T-helper 1 cell (primary cell): ENCODE data around the gene TCERG1L.

Experiments used
- DNase-seq, 5 donors: peaks; one replicate each; pipeline ENCODE4 v3.0.0-alpha.2; 2012 to 2020

TCERG1L gene

DNA sequence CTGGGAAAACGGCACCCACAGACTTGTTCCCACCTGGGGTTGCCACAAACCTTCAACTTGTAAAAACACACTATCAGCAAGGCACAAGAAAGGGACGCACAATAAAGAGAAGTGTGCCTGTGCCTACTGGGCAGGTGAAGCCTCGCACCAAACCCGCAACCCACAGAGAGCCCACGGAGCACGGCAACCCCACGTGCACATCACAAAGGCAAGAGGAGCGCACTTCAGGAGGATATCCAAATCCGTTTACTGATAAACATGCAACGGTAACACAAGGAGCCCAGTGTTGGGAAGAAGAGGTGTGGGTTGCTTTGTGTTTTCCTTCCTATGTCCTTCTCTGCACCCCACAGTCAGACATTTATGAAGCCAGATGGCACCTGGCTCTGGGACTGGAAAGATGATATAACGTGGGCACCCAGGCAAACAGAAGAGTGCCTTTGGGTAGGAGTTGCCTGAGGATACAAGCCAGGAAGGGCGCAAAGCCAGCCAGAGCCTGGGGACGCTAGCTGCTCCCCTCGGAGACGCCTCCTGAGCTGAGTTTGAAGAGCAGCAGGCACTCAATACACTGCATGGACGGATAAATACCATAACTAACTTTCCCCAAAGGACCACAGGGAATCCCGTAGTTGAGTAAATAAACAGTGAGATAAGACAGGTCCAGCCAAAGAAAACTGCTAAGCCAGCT is 41.6 kb downstream of the TCERG1L start:
- no peak for DNase-seq

DNA sequence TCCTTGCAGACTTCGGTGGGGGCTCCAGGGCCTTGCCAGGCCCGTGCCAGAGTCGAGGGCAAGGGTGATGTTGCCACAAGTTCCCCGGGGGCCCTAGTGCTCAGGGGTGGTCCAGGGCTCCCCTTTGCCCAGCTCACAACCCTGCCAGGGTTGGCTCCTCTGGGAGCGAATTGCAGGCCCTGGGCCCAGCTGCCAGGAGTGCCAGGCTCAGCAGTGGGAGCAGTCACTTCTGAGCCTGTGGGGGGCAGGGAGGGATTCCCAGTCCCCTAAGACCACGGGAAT is 43.8 kb downstream of the TCERG1L start:
- no peak for DNase-seq

- no peak for DNase-seq
Observed at GRCh38 chr10:131266936-131267813, 44.3 kb downstream of the TCERG1L start.

DNA sequence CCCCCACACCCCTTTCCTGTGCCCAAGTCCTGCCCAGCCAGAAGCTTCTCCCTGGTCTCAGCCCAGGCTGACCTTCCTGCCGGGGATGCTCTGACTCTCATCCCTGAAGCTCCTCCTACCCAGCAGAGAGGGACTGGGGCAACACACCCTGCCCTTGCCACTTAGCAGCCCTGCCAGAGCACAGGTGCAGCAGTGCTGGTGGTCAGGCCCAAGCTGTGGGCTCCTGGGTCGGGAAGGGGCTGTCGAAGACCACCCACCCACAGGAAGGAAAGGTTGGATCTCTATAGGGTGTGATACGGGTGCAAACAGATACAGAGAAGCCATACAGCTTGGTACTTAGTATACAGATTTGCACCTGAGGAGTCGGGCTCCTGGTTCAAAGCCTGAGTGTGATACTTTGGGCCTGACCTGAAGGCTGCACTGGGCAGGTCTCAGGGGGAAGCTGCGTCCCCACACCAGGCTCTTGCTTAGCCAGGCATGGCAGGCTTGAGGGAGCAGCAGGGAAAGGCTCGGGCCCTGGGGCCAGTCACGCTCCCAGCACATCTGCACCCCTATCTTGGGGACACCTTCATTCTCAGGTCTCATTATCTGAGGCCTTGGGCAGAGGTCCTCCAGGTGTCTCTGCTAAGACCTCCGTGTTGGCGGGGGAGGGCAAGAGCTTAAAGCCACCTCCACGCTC is 47.3 kb downstream of the TCERG1L start:
- no peak for DNase-seq

GRCh38 chr10:131261890-131262475 is 49.5 kb downstream of the TCERG1L start:
- DNase-seq, result no peak

DNA sequence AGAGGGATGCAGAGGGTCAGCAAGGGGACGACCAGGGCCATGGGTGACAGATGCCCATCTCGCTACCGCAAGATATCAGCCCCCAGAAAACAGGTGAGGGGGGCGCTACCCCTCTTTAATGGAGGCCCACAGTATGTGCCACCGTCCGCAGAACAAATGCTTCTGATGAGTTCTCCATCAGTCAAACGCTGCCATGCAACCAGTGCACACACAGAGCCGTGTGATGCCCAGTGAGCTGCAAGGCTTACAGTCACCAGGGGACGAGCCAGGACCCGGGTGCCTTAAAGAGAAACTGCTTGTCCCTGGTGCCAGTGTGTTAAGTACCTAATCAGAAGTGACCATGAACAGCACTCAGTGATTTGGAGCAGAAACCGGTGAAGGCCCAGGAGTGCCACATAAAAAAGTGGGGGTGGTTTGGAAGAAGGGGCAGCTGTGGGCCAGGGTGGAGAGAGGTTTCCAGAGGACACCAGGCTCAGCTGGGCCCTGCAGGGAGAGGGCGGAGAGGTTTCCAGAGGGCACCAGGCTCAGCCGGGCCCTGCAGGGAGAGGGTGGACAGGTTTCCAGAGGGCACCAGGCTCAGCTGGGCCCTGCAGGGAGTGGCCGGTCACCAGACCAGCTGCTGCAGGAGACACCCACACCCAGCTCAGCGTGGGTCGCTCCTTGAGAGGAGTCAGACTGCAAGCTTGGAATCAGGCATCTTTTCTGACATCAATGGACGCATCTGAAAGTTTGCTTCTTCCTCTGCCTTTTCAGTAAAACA is 50.9 kb downstream of the TCERG1L start:
- no peak for DNase-seq

GRCh38 chr10:131260031-131260430 is 51.5 kb downstream of the TCERG1L start:
- DNase-seq, result no peak

GRCh38 chr10:131259535-131259934 is 52.0 kb downstream of the TCERG1L start:
- DNase-seq, result no peak

- DNase-seq, result no peak
Observed at GRCh38 chr10:131258256-131258655, 53.3 kb downstream of the TCERG1L start.

DNA sequence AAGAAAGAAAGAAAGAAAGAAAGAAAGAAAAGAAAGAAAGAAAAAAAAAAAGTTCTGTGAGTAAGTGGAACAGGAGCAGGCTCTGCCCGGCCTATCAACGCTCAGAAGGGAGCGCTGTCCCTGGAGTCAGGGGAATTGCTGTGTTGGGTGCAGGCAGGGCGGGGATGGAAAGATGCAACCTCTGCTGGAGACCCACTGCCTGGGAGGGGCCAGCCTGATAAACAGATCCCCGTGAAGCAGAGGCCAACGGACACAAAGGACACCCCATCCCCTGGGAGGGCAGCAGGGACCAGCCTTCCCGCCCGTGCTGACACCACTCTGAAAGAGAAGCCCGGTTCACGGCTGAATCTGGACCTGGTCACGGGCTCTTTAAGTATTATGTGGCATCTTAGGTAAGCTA is 54.5 kb downstream of the TCERG1L start:
- no peak for DNase-seq

GRCh38 chr10:131254859-131255252 is 56.7 kb downstream of the TCERG1L start:
- no peak for DNase-seq

DNA sequence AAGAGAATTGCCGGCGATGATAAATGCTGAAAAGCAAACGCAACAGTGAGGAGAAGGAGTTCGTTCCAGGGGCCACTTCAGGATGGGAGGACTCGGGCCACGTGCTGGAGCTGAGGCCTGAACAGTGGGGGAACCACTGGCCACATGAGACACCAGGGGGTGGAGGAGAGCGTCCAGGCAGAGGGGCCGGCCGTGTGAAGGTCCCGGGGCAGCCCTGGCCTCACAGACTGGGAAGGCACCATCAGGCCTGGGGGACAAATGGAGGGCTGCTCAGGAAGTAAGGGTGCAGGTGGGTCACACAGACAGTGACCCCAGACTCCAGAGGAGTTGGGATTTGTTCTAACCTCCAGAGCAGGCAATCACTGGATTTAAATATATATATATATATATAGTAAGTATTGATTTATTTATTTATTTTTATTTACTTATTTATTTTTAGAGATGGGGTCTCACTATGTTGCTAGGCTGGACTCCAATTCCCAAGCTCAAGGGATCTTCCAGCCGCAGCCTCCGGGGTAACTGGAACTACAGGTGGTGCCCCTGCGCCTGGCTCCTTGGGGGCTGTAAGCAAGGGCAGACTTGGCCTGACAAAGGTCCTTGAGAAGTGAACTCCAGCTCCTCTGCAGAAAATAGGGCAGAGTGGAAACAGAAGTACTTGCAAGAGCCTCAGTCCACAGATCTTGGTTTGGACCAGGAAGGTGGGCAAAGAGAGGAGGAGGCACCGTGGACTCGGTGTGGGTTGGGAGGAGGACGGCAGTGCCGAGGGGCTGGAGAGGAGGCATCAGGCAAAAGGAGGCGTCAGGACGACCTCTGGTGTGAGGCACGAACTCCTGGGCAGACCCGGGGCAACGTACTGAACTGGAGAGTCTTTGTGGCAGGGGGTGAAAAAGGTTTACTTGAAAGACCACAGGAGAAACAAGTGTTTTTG is 57.3 kb downstream of the TCERG1L start:
- DNase-seq, result no peak

DNA sequence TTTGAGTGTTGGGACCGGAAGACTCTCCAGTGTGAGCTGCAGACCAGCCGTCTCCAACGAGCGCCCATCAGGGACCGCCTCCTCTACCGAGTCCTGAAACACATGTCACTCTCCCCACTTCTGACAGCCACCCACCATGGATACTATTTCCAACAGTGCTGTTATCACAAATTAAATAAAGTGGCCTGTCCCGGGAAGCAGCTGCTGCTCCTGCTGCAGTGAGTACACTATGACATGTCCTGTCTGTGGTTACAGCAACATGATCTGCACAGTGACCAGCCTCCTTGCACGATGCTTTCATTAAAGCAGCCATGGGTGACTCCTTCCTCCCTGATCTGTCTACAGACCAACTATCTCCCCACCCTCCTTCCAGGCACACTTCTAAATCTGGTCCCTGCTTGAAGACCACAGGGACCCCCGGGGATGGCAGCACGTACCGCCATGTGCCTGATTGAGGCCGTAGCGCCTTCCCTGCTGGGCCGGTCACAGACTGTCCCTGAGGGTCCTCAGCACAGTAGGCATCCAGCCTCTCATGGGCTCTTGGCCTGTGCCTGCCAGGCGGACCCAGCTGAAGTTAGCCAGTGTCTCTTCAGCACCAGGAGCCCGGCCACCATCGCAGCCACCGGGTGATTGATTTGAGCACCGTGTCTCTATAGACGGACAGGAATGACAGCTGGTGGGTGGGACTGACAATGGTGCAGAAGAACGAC is 58.8 kb downstream of the TCERG1L start:
- no peak for DNase-seq

- DNase-seq, result no peak
Observed at GRCh38 chr10:131251146-131251541, 60.4 kb downstream of the TCERG1L start.

DNA sequence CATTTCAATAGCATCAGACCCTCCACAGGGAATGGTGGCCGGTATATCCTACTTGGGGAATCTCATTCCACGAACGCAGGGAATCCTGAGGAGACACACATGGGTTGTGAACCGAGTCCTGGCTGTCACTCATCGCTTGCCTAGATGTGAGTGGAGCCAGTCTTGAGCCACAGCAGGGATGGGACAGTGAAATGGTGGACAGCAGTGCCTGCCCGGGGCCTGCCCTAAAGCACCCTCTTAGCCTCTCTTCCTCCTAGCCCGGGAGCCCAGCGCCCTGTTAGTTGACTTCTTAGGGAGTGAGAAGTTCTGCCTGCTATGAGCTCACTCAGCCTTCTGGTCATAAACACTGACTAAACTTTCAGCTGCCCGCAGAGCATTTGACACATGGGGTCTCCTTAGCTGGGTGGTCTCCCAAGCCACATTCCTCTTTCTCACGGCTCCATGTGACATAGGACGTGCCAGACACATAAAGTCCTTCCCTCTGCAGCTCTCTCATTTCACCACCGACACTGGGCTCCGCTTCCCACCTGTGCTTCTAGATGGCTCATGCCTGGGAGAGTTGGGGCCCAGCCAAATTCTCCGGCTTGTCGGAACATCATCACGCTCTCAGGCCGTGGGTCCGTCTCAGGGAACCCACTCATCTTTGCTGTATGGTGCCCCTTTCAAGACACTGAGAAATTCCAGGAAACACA is 60.9 kb downstream of the TCERG1L start:
- DNase-seq, result no peak

GRCh38 chr10:131249955-131250344 is 61.6 kb downstream of the TCERG1L start:
- no peak for DNase-seq

DNA sequence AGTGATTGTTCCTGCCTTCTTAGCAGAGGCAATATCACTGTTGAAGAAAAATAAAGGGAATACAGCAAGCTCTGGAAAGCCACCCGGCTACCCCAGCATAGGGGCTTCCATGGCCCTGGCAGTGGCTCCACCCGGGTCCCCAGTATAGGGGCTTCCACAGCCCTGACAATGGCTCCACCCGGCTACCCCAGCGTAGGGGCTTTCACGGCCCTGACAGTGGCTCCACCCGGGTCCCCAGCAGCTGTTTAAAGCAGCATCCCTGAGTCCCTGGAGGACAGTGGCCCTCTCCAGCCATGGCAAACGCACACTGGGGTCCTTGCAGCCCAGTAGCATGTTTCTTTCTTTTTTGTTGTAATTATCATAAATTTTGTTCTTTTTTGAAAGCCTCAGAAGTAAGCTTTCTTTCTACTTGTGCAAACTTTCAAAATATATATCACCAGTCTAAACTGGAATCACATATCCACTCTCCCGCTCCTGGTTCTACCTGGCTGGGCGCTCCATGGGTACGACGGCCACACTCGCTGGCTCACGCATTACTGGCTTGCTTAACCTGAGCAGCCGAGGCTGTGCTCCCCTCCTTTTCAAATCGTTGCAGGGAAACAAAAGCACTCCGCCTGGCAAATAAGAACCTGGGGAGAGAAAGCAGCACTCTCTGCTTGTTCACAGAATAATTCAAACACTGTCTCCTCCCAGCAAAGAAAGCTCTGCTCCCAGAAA is 62.1 kb downstream of the TCERG1L start:
- no peak for DNase-seq

- no peak for DNase-seq
Observed at GRCh38 chr10:131248376-131249165, 63.0 kb downstream of the TCERG1L start.

- DNase-seq, result no peak
Observed at GRCh38 chr10:131247873-131248272, 63.6 kb downstream of the TCERG1L start.
